Measurements from ENCODE around the gene ZBTB16. TPM values are rescaled to one million over a fixed set of nuclear protein-coding genes. Genes with fewer than 3 reads are reported as not detected.

Gene ZBTB16
- total and polyA plus RNA-seq, 9 donors = 12.7 to 160 (median 68.7) TPM

GRCh38 chr11:114149689-114150407, 90.3 kb downstream of the ZBTB16 start:
- WGBS, 3 donors = 86 to 89% (median 89%) methylated on average over 3 of the region's 3 CpGs
- DNase-seq = no peak
- no peaks in the 10 kb centered on the region for H3K36me3 ChIP-seq
- H3K27me3 ChIP-seq = no peaks in the 10 kb centered on the region
- intact Hi-C loops (cut with DNase I) = no loop called here
- H3K4me1 ChIP-seq (ENCODE audit: insufficient read depth) = peaks cover 26% of the 10 kb centered on the region
- TF ChIP-seq POLR2A (IDR thresholded peaks at IDR 0.05) = no peak
- no peak for TF ChIP-seq EP300 (IDR thresholded peaks at IDR 0.05)
- no peak for TF ChIP-seq CTCF (IDR thresholded peaks at IDR 0.05)
- no peaks in the 10 kb centered on the region for H3K9me3 ChIP-seq
- peak overlapping the region in 1 of 2 donors; percentile 18 for H3K27ac ChIP-seq
- no peak overlapping the region for H3K4me3 ChIP-seq

- no peaks in the 10 kb centered on the region for H3K27me3 ChIP-seq
- H3K4me3 ChIP-seq = no peak overlapping the region
- H3K4me1 ChIP-seq (ENCODE audit: insufficient read depth) = peaks cover 30% of the 10 kb centered on the region
- no peak for DNase-seq
- intact Hi-C loops (cut with DNase I) = no loop called here
- 73 to 86% (median 86%) methylated on average over 6 of the region's 6 CpGs for WGBS, 3 donors
- H3K27ac ChIP-seq = no peak overlapping the region
- H3K36me3 ChIP-seq = no peaks in the 10 kb centered on the region
- H3K9me3 ChIP-seq = no peaks in the 10 kb centered on the region
- TF ChIP-seq POLR2A (IDR thresholded peaks at IDR 0.05) (no peak), CTCF (IDR thresholded peaks at IDR 0.05) (no peak), EP300 (IDR thresholded peaks at IDR 0.05) (no peak)
These were observed 91.2 kb downstream of the ZBTB16 start for GRCh38 chr11:114150671-114151070.

- no peak for DNase-seq
- 95 to 100% (median 97%) methylated on average over 2 of the region's 2 CpGs for WGBS, 3 donors
These were observed 92.1 kb downstream of the ZBTB16 start for GRCh38 chr11:114151631-114152030.

GRCh38 chr11:114152162-114152561, 92.7 kb downstream of the ZBTB16 start:
- intact Hi-C loops (cut with DNase I) = no loop called here
- no peak for DNase-seq
- Histone ChIP-seq H3K4me1 (ENCODE audit: insufficient read depth) (peaks cover 35% of the 10 kb centered on the region), H3K4me3 (no peak overlapping the region), H3K27ac (no peak overlapping the region), H3K36me3 (no peaks in the 10 kb centered on the region), H3K9me3 (no peaks in the 10 kb centered on the region), H3K27me3 (no peaks in the 10 kb centered on the region)
- no peak for TF ChIP-seq CTCF (IDR thresholded peaks at IDR 0.05)
- no peak for TF ChIP-seq POLR2A (IDR thresholded peaks at IDR 0.05)
- TF ChIP-seq EP300 (IDR thresholded peaks at IDR 0.05) = no peak
- 90 to 93% (median 92%) methylated on average over 3 of the region's 3 CpGs for WGBS, 3 donors

More at GRCh38 chr11:114151631-114152030, 92.1 kb downstream of the ZBTB16 start:
- peak overlapping the region in 1 of 2 donors; percentile 15 for H3K27ac ChIP-seq
- H3K4me3 ChIP-seq = no peak overlapping the region
- intact Hi-C loops (cut with DNase I) = no loop called here
- no peaks in the 10 kb centered on the region for H3K36me3 ChIP-seq
- TF ChIP-seq EP300 (IDR thresholded peaks at IDR 0.05) (no peak), CTCF (IDR thresholded peaks at IDR 0.05) (no peak), POLR2A (IDR thresholded peaks at IDR 0.05) (no peak)
- no peaks in the 10 kb centered on the region for H3K27me3 ChIP-seq
- peaks cover 33% of the 10 kb centered on the region for H3K4me1 ChIP-seq (ENCODE audit: insufficient read depth)
- H3K9me3 ChIP-seq = no peaks in the 10 kb centered on the region

All from ovary (tissue), 9 donors.